HepG2 (cell line): ENCODE results near the gene NUDT2. TPM values are rescaled to one million over a fixed set of nuclear protein-coding genes. Genes with fewer than 3 reads are reported as not detected.

Experiments used
- ARNT2 ChIP-seq: sonication (generic); formaldehyde crosslinking; IDR thresholded peaks from 2 replicates; pipeline ENCODE4 v1.8.0; 2022; ENCODE audit warnings: mild to moderate bottlenecking, low read depth, missing genetic modification reagents, moderate library complexity
- ATF1 ChIP-seq: IDR thresholded peaks from 2 replicates; pipeline ENCODE4 v1.6.1; 2016; ENCODE audit warnings: mild to moderate bottlenecking, control low read depth
- ETV6 ChIP-seq: sonication (generic); formaldehyde crosslinking; conservative IDR thresholded peaks from 2 replicates; pipeline ENCODE4 v1.4.0; 2020; ENCODE audit warnings: missing genetic modification reagents
- FOXA3 ChIP-seq: IDR thresholded peaks from 2 replicates; pipeline ENCODE4 v1.6.1; 2016; ENCODE audit warnings: missing genetic modification reagents, missing compliant biosample characterization
- PCBP2 ChIP-seq: fragments of 200-400 bp; formaldehyde crosslinking; optimal IDR thresholded peaks from 2 replicates; pipeline ENCODE3; 2018; ENCODE audit warnings: low read length, low read depth; ENCODE audit not compliant: poor library complexity, severe bottlenecking
- RARA ChIP-seq: IDR thresholded peaks from 2 replicates; pipeline ENCODE4 v1.6.1; 2016; ENCODE audit warnings: missing genetic modification reagents, missing compliant biosample characterization
- SATB2 ChIP-seq: sonication (generic); formaldehyde crosslinking; IDR thresholded peaks from 2 replicates; pipeline ENCODE4 v1.5.0; 2020; ENCODE audit warnings: missing genetic modification reagents
- SKI ChIP-seq: fragments of 450-650 bp; IDR thresholded peaks from one replicate; pipeline ENCODE4 v1.6.1; 2018; ENCODE audit warnings: mild to moderate bottlenecking; ENCODE audit not compliant: partially characterized antibody
- TMF1 ChIP-seq: sonication (generic); formaldehyde crosslinking; IDR thresholded peaks from 2 replicates; pipeline ENCODE4 v1.8.1; 2022; ENCODE audit warnings: low read depth, missing genetic modification reagents
- TOPORS ChIP-seq: sonication (generic); formaldehyde crosslinking; IDR thresholded peaks from 2 replicates; pipeline ENCODE4 v1.8.0; 2023; ENCODE audit warnings: mild to moderate bottlenecking, missing genetic modification reagents
- ZKSCAN5 ChIP-seq: sonication (generic); formaldehyde crosslinking; IDR thresholded peaks from 2 replicates; pipeline ENCODE4 v1.5.1; 2020; ENCODE audit warnings: mild to moderate bottlenecking, missing genetic modification reagents
- ZNF350 ChIP-seq: sonication (generic); formaldehyde crosslinking; IDR thresholded peaks from 2 replicates; pipeline ENCODE4 v1.4.0; 2020; ENCODE audit warnings: mild to moderate bottlenecking, low read depth, missing genetic modification reagents, borderline replicate concordance
- ZNF432 ChIP-seq: sonication (generic); formaldehyde crosslinking; IDR thresholded peaks from 2 replicates; pipeline ENCODE4 v1.5.0; 2020; ENCODE audit warnings: missing genetic modification reagents, mild to moderate bottlenecking, borderline replicate concordance
- ZNF713 ChIP-seq: sonication (generic); formaldehyde crosslinking; IDR thresholded peaks from 2 replicates; pipeline ENCODE4 v1.4.0; 2020; ENCODE audit warnings: mild to moderate bottlenecking, missing genetic modification reagents
- ZNF768 ChIP-seq: sonication (generic); formaldehyde crosslinking; IDR thresholded peaks from 2 replicates; pipeline ENCODE4 v1.4.0; 2020; ENCODE audit warnings: missing genetic modification reagents
- polyA plus RNA-seq, 8 experiments: library from polyadenylated mRNA; depleted of rRNA in 3 of 8; stranded (reverse) in 7 of 8; unstranded in 1 of 8; fragments of >200 nt; fragmentation: Illumina TruSeq in 4 of 8; extraction: Trizol in 4 of 8; gene quantifications; 2 replicates each; pipeline versions ENCODE4 v1.2.1 to v1.2.3, GENCODE V29; 2011 to 2016; ENCODE audit warnings: low read depth in 4 of 8, missing spikeins in 1 of 8, mixed read lengths in 1 of 8; ENCODE audit not compliant: insufficient read depth in 1 of 8
- total RNA-seq, 5 experiments: library from RNA; depleted of rRNA; stranded (reverse); fragments of >200 nt; fragmentation: Illumina TruSeq; extraction: Trizol; gene quantifications; 2 replicates each; pipeline ENCODE4 v1.2.3, GENCODE V29; 2016; ENCODE audit warnings: low read depth in 1 of 5
- TF ChIP-seq, protein P1 (sequence below), 2 experiments: IDR thresholded peaks; 2 replicates each; pipeline ENCODE4 v1.6.1; 2011 to 2012; ENCODE audit warnings: low read length in 2 of 2, borderline replicate concordance in 1 of 2, low read depth in 1 of 2, mild to moderate bottlenecking in 1 of 2, moderate library complexity in 1 of 2
- TF ChIP-seq, protein P2 (sequence below): sonication (generic); formaldehyde crosslinking; IDR thresholded peaks from 2 replicates; pipeline ENCODE4 v1.5.0; 2020; ENCODE audit warnings: missing genetic modification reagents
- TF ChIP-seq, protein P3 (sequence below): sonication (generic); formaldehyde crosslinking; conservative IDR thresholded peaks from 2 replicates; pipeline ENCODE4 v1.4.0; 2020; ENCODE audit warnings: missing genetic modification reagents
- TF ChIP-seq, protein P4 (sequence below): sonication (generic); formaldehyde crosslinking; IDR thresholded peaks from 2 replicates; pipeline ENCODE4 v1.5.1; 2020; ENCODE audit warnings: missing genetic modification reagents, mild to moderate bottlenecking, borderline replicate concordance
- TF ChIP-seq, protein P5 (sequence below): IDR thresholded peaks from 2 replicates; pipeline ENCODE4 v1.6.1; 2016; ENCODE audit warnings: low read depth, borderline replicate concordance

The NUDT2 gene
- total and polyA plus RNA-seq, 2 of the 13 experiments (the other 11 are each of a cell fraction or from before 2014, with no cell fraction given), result 19.9 to 24.6 TPM

DNA sequence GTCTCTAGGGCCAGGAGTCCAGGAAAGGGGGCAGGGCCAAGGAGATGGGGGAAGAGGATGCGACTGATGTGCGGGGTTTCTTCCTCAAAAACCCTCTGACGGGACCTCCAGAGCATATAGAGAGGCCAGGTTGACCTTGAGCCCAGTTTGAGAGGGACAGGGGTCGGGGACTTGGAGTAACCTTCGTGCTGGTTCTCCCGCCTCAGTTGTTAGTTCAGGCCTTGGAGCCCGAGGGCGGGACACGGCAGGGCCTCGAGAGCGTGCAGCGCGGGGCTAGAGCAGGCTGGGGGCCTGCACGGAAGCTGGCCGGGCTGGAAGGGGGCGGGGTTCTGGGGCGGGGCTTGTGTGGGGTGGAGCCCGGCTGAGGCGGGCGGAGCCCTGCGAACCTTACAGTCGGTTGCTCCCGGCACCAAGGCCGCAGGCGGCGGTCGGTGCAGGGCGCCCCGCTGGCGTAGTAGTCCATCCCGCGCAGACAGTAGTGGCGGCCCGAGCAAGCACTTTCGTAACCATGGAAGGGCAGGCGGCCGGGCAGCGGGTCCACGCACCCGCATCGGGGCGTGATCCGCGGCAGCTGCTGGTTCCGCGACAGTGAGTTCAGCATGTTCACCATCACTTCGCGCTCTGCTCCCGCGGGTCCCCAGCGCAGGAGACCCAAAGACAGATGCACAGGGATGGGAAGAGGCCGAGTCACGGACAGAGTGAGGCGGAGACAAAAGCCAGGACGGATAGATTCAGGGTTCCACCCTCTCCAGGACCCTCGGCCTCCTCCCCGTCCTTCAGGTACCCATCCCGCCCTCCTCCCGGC is 51.3 kb downstream of the NUDT2 start (continued):
- TF ChIP-seq, protein P1, sequence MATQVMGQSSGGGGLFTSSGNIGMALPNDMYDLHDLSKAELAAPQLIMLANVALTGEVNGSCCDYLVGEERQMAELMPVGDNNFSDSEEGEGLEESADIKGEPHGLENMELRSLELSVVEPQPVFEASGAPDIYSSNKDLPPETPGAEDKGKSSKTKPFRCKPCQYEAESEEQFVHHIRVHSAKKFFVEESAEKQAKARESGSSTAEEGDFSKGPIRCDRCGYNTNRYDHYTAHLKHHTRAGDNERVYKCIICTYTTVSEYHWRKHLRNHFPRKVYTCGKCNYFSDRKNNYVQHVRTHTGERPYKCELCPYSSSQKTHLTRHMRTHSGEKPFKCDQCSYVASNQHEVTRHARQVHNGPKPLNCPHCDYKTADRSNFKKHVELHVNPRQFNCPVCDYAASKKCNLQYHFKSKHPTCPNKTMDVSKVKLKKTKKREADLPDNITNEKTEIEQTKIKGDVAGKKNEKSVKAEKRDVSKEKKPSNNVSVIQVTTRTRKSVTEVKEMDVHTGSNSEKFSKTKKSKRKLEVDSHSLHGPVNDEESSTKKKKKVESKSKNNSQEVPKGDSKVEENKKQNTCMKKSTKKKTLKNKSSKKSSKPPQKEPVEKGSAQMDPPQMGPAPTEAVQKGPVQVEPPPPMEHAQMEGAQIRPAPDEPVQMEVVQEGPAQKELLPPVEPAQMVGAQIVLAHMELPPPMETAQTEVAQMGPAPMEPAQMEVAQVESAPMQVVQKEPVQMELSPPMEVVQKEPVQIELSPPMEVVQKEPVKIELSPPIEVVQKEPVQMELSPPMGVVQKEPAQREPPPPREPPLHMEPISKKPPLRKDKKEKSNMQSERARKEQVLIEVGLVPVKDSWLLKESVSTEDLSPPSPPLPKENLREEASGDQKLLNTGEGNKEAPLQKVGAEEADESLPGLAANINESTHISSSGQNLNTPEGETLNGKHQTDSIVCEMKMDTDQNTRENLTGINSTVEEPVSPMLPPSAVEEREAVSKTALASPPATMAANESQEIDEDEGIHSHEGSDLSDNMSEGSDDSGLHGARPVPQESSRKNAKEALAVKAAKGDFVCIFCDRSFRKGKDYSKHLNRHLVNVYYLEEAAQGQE (IDR thresholded peaks at IDR 0.05; ENCODE audit: borderline replicate concordance in 1 of 2, low read depth in 1 of 2, low read length in 2 of 2), result no peak
- TF ChIP-seq TOPORS (CRISPR knock-in tag), result 0 out of 2 replicates have a peak, but pooled peaks have one; percentile 4
- peak; percentile 63 for TF ChIP-seq RARA
- TF ChIP-seq SKI, result peak; percentile 31
- TF ChIP-seq TMF1 (CRISPR knock-in tag), result peak; percentile 88; the same call in 1 of the 2 replicates
- TF ChIP-seq, protein P2, sequence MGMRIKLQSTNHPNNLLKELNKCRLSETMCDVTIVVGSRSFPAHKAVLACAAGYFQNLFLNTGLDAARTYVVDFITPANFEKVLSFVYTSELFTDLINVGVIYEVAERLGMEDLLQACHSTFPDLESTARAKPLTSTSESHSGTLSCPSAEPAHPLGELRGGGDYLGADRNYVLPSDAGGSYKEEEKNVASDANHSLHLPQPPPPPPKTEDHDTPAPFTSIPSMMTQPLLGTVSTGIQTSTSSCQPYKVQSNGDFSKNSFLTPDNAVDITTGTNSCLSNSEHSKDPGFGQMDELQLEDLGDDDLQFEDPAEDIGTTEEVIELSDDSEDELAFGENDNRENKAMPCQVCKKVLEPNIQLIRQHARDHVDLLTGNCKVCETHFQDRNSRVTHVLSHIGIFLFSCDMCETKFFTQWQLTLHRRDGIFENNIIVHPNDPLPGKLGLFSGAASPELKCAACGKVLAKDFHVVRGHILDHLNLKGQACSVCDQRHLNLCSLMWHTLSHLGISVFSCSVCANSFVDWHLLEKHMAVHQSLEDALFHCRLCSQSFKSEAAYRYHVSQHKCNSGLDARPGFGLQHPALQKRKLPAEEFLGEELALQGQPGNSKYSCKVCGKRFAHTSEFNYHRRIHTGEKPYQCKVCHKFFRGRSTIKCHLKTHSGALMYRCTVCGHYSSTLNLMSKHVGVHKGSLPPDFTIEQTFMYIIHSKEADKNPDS (CRISPR knock-in tag), result peak; percentile 71; the same call in 1 of the 2 replicates
- TF ChIP-seq SATB2, result peak; percentile 93
- TF ChIP-seq FOXA3 (CRISPR knock-in tag), result no peak
- no peak for TF ChIP-seq ZNF432 (CRISPR knock-in tag)
- TF ChIP-seq ZKSCAN5 (CRISPR knock-in tag), result no peak
- TF ChIP-seq, protein P3, sequence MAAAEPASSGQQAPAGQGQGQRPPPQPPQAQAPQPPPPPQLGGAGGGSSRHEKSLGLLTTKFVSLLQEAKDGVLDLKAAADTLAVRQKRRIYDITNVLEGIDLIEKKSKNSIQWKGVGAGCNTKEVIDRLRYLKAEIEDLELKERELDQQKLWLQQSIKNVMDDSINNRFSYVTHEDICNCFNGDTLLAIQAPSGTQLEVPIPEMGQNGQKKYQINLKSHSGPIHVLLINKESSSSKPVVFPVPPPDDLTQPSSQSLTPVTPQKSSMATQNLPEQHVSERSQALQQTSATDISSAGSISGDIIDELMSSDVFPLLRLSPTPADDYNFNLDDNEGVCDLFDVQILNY (CRISPR knock-in tag), result no peak
- peak; percentile 62 for TF ChIP-seq ZNF768 (CRISPR knock-in tag)
- TF ChIP-seq ZNF713 (CRISPR knock-in tag), result no peak
- TF ChIP-seq PCBP2, result no peak
- peak; percentile 92; the same call in 1 of the 2 replicates for TF ChIP-seq ARNT2 (CRISPR knock-in tag)
- TF ChIP-seq, protein P4, sequence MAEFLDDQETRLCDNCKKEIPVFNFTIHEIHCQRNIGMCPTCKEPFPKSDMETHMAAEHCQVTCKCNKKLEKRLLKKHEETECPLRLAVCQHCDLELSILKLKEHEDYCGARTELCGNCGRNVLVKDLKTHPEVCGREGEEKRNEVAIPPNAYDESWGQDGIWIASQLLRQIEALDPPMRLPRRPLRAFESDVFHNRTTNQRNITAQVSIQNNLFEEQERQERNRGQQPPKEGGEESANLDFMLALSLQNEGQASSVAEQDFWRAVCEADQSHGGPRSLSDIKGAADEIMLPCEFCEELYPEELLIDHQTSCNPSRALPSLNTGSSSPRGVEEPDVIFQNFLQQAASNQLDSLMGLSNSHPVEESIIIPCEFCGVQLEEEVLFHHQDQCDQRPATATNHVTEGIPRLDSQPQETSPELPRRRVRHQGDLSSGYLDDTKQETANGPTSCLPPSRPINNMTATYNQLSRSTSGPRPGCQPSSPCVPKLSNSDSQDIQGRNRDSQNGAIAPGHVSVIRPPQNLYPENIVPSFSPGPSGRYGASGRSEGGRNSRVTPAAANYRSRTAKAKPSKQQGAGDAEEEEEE (CRISPR knock-in tag), result no peak
- no peak for TF ChIP-seq ZNF350 (CRISPR knock-in tag)
- TF ChIP-seq ATF1, result no peak
- TF ChIP-seq, protein P5, sequence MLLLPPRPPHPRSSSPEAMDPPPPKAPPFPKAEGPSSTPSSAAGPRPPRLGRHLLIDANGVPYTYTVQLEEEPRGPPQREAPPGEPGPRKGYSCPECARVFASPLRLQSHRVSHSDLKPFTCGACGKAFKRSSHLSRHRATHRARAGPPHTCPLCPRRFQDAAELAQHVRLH (CRISPR knock-in tag), result peak; percentile 73; the same call in 1 of the 2 replicates
- no peak; the same call in 1 of the 2 replicates for TF ChIP-seq ETV6 (CRISPR knock-in tag)
